WTC11 (cell line): ENCODE data around the gene FBH1.

Experiments
- CBFB ChIP-seq: sonication (generic); formaldehyde crosslinking; IDR thresholded peaks from 2 replicates; pipeline ENCODE4 v1.8.1; 2022; ENCODE audit warnings: mild to moderate bottlenecking, low read depth, missing genetic modification reagents
- CTCF ChIP-seq: fragments of 200-600 bp; IDR thresholded peaks from 2 replicates; pipeline ENCODE4 v1.8.0; 2022; ENCODE audit warnings: antibody characterized with exemption
- JUN ChIP-seq: sonication (generic); formaldehyde crosslinking; IDR thresholded peaks from 2 replicates; pipeline ENCODE4 v1.8.0; 2023; ENCODE audit warnings: mild to moderate bottlenecking, missing genetic modification reagents
- KAT7 ChIP-seq: sonication (generic); formaldehyde crosslinking; IDR thresholded peaks from 2 replicates; pipeline ENCODE4 v1.8.1; 2023; ENCODE audit warnings: missing genetic modification reagents, mild to moderate bottlenecking, borderline replicate concordance
- NR3C1 ChIP-seq: sonication (generic); formaldehyde crosslinking; conservative IDR thresholded peaks from 2 replicates; pipeline ENCODE4 v1.8.1; 2023; ENCODE audit warnings: low read depth, mild to moderate bottlenecking, missing genetic modification reagents
- USF1 ChIP-seq: sonication (generic); formaldehyde crosslinking; IDR thresholded peaks from 2 replicates; pipeline ENCODE4 v1.8.0; 2022; ENCODE audit warnings: mild to moderate bottlenecking, missing genetic modification reagents
- USF2 ChIP-seq: sonication (generic); formaldehyde crosslinking; IDR thresholded peaks from 2 replicates; pipeline ENCODE4 v1.8.1; 2023; ENCODE audit warnings: mild to moderate bottlenecking, missing genetic modification reagents, moderate library complexity
- TF ChIP-seq, protein P1 (sequence below): sonication (generic); formaldehyde crosslinking; IDR thresholded peaks from 2 replicates; pipeline ENCODE4 v1.8.0; 2022; ENCODE audit warnings: mild to moderate bottlenecking, missing genetic modification reagents
- TF ChIP-seq, protein P2 (sequence below): sonication (generic); formaldehyde crosslinking; IDR thresholded peaks from 2 replicates; pipeline ENCODE4 v1.8.0; 2022; ENCODE audit warnings: mild to moderate bottlenecking, missing genetic modification reagents
- TF ChIP-seq, protein P3 (sequence below): sonication (generic); formaldehyde crosslinking; IDR thresholded peaks from 2 replicates; pipeline ENCODE4 v1.8.0; 2023; ENCODE audit warnings: missing genetic modification reagents, mild to moderate bottlenecking, borderline replicate concordance

DNA sequence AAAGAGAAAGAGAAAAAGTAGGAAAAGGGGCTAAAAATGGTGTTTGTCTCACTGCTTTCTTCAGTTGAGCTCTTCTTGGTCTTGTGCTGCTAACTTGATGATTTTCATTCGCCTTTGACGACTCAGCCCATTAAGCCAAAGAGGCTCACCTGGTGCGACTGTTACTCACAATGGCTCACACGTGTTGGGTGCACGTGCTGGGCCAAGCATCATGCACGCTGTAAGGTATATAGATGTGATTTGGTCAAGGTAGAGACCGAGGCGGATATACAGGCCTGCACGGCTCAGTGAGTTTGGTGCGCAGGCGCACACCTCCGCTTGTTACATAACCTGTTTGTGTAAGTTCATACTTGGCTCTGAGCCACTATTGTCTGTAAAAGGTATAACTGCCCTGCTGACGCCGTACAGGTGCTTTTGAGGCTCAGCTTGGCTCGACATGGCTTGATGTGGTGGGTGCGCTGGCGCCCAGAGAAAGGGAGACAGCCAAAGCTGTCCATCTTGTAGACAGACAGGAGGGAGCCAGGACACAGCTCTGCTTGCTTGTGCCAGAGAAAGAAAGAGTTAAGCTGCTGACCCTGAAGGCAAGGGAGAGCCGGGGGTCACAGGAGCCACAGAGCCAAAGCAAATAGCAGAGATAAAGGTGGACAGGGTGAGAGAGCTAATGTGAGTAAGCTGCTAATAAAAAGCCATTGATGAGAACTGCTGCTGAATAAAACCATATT is 33.9 kb upstream of the FBH1 start:
- TF ChIP-seq KAT7 (CRISPR knock-in tag) (no peak), CTCF (no peak), USF2 (CRISPR knock-in tag) (no peak), NR3C1 (CRISPR knock-in tag) (no peak), USF1 (CRISPR knock-in tag) (no peak), CBFB (CRISPR knock-in tag) (no peak), JUN (CRISPR knock-in tag) (no peak)
- TF ChIP-seq, protein P1, sequence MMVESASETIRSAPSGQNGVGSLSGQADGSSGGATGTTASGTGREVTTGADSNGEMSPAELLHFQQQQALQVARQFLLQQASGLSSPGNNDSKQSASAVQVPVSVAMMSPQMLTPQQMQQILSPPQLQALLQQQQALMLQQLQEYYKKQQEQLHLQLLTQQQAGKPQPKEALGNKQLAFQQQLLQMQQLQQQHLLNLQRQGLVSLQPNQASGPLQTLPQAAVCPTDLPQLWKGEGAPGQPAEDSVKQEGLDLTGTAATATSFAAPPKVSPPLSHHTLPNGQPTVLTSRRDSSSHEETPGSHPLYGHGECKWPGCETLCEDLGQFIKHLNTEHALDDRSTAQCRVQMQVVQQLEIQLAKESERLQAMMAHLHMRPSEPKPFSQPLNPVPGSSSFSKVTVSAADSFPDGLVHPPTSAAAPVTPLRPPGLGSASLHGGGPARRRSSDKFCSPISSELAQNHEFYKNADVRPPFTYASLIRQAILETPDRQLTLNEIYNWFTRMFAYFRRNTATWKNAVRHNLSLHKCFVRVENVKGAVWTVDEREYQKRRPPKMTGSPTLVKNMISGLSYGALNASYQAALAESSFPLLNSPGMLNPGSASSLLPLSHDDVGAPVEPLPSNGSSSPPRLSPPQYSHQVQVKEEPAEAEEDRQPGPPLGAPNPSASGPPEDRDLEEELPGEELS (CRISPR knock-in tag), result no peak
- TF ChIP-seq, protein P2, sequence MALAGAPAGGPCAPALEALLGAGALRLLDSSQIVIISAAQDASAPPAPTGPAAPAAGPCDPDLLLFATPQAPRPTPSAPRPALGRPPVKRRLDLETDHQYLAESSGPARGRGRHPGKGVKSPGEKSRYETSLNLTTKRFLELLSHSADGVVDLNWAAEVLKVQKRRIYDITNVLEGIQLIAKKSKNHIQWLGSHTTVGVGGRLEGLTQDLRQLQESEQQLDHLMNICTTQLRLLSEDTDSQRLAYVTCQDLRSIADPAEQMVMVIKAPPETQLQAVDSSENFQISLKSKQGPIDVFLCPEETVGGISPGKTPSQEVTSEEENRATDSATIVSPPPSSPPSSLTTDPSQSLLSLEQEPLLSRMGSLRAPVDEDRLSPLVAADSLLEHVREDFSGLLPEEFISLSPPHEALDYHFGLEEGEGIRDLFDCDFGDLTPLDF, result no peak
- TF ChIP-seq, protein P3, sequence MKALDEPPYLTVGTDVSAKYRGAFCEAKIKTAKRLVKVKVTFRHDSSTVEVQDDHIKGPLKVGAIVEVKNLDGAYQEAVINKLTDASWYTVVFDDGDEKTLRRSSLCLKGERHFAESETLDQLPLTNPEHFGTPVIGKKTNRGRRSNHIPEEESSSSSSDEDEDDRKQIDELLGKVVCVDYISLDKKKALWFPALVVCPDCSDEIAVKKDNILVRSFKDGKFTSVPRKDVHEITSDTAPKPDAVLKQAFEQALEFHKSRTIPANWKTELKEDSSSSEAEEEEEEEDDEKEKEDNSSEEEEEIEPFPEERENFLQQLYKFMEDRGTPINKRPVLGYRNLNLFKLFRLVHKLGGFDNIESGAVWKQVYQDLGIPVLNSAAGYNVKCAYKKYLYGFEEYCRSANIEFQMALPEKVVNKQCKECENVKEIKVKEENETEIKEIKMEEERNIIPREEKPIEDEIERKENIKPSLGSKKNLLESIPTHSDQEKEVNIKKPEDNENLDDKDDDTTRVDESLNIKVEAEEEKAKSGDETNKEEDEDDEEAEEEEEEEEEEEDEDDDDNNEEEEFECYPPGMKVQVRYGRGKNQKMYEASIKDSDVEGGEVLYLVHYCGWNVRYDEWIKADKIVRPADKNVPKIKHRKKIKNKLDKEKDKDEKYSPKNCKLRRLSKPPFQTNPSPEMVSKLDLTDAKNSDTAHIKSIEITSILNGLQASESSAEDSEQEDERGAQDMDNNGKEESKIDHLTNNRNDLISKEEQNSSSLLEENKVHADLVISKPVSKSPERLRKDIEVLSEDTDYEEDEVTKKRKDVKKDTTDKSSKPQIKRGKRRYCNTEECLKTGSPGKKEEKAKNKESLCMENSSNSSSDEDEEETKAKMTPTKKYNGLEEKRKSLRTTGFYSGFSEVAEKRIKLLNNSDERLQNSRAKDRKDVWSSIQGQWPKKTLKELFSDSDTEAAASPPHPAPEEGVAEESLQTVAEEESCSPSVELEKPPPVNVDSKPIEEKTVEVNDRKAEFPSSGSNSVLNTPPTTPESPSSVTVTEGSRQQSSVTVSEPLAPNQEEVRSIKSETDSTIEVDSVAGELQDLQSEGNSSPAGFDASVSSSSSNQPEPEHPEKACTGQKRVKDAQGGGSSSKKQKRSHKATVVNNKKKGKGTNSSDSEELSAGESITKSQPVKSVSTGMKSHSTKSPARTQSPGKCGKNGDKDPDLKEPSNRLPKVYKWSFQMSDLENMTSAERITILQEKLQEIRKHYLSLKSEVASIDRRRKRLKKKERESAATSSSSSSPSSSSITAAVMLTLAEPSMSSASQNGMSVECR, result no peak
